Measurements from ENCODE around the gene KIF26A.
"Not testable (repeated sequence)": the region's sequence is repeated elsewhere in the genome, so short reads cannot be mapped to it uniquely, and the experiment has no call there.

The KIF26A gene

GRCh38 chr14:104192146-104192882 is 53.9 kb downstream of the KIF26A start:
- DNase-seq (ENCODE audit: low spot score) = no peak

- DNase-seq (ENCODE audit: low spot score) = no peak
These were observed 54.5 kb downstream of the KIF26A start for GRCh38 chr14:104192883-104193245.

- DNase-seq (ENCODE audit: low spot score) = no peak
These were observed 55.6 kb downstream of the KIF26A start for GRCh38 chr14:104194016-104194415.

- no peak for DNase-seq (ENCODE audit: low spot score)
These were observed 56.3 kb downstream of the KIF26A start for GRCh38 chr14:104194716-104195115.

DNA sequence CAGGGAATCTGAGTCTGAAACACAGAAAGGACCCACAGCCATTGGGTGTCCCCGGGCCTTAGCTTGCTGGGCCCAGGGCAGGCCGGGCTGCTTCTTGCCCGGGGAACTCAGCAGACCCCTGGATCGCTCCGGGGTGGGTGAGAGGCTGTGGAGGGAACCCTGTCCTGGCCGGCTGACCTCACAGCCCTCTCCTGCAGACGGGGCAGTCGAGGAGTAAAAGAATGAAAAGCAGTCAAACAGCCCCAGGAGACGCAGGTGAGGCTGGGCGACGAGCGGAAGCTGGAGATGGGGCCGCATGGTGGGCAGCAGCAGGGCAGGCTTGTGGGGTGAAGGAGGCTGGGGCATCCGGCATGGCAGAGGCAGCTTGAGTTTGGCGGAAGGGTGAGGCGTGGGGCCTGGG is 57.0 kb downstream of the KIF26A start:
- no peak for DNase-seq (ENCODE audit: low spot score)

DNA sequence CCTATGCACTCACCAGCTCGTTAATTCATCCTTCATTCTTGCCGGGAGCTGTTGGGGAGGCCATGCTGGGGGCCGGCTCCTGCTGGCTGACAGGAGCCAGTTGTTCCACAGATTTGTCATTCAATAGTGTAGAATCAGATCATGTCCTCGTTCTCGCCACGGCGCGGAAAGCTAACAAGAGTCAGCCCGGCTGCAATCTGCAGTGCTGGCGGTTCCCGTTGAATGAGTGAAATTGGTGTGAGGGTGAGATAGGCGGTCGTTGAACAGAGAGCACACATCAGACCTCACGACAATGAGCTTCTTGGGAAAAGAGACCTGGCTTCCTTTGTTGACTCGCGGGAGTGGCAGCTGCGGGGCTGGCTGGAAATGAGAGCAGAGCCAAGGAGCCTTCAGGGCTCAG is 57.5 kb downstream of the KIF26A start:
- DNase-seq (ENCODE audit: low spot score) = no peak

DNA sequence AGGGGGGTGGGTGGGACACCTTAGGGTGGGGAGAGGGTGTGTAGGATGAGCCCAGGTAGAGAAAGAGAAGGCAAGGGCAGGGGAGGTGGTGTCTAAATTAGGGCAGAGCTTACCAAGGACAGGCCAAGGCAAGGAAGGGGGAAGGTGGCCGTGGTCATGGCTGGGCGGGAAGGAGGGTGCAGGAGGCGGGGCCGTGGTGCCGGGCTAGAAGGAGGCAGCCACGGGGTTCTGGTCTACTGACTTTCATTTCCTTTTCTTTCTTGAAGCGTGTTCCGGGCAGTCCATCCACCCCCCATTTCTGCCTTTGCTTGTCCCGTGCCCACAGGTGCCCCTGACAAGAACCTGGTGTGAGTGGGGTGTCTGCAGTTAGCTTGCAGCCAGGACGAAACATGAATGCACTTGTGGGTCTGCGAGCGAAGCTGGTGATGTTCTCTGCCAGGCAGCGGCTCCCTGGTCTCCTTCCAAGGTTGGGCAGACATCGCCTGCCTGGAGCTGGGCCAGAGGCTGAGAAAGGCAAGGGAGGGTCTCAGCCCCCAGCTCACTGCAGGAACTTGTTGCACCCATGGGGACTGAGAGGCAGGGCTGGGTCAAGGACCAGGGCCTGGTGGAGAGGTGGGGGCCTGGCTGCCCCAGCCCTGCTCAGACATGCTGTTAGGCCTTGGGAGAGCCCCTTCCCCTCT is 58.2 kb downstream of the KIF26A start:
- no peak for DNase-seq (ENCODE audit: low spot score)

DNA sequence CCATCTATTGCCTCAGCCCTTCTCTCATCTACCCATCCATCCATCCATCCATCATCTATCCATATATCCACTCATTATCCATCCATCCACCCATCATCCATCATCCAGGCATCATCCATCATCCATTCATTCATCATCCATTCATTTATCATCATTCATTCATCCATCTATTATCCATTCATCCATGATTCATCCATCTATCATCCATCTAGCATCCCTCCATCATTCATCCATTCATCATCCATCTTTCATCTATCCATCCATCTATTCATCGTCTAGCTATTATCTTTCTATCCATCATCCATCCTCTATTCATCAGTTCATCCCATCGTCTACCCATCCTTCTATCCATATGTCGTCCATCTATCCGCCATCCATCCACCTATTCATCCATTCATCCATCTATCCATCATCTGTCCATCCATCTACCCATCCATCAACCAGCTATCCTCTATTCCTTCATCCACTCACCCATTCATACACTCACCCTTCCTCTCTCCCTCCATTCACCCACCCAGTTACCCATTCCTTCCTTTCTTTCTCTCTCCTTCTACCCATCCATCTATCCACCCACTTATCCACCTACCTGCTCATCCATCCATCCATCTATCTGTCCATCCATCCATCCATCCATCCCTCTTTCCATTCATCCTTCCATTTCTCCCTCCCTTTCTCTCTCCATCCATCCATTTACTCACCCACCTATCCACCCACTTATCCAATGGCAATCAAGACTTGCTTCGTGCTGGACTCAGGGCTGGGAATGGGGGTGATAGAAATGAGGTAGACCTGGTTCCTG is 59.3 kb downstream of the KIF26A start:
- DNase-seq (ENCODE audit: low spot score) = no peak

DNA sequence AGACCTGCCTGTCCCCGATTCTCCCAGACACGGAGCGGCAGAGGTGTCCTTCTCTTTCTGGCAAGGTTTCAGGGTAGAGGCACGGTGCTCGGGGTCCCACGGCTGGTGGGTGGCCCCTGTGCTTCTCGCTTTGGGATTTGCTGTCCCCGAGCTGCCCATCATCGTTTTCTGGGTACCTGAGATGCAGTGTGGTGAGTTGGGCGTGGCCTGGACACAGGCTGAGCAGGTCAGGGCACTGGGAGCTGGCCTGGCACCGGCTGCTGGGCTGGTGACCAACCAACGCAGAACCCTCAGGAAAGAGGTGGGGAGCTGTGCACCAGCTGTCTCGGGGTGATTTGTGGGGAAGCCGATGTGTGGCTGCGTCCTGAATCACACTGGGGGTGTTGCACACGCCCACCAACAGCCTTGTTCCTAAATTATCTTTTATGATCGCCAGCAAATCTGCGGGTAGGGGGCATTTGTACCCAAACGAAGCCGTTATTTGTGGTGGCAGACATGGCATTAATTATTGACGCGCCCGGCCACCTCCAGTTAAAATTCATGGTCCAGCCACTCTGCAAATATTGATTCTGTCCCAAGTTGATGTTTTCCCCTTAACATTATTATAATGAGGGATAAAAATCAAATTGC is 61.0 kb downstream of the KIF26A start:
- no peak for DNase-seq (ENCODE audit: low spot score)

GRCh38 chr14:104200106-104200505 is 61.7 kb downstream of the KIF26A start:
- no peak for DNase-seq (ENCODE audit: low spot score)

DNA sequence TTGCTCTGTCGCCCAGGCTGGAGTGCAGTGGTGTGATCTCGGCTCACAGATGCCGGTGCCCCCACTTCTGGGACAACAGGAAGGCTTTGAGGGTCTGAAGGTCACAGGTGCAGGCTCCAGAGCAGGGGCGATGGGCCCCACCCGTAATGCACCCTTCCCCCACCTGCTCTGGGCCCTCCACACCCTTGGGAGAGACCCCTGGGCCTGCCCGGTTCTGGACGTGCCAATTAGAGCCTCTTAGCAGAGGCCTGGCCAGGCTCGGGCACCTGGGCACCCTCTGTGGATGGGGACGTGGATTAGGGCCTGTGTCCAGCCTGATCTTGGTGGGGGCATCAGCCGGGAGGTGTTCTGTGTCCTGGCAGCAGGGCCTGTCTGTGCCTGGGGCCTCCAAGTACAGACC is 62.2 kb downstream of the KIF26A start:
- no peak for DNase-seq (ENCODE audit: low spot score)

- DNase-seq (ENCODE audit: low spot score) = no peak
These were observed 62.7 kb downstream of the KIF26A start for GRCh38 chr14:104201063-104201462.

GRCh38 chr14:104201496-104201895 is 63.1 kb downstream of the KIF26A start:
- no peak for DNase-seq (ENCODE audit: low spot score)

DNA sequence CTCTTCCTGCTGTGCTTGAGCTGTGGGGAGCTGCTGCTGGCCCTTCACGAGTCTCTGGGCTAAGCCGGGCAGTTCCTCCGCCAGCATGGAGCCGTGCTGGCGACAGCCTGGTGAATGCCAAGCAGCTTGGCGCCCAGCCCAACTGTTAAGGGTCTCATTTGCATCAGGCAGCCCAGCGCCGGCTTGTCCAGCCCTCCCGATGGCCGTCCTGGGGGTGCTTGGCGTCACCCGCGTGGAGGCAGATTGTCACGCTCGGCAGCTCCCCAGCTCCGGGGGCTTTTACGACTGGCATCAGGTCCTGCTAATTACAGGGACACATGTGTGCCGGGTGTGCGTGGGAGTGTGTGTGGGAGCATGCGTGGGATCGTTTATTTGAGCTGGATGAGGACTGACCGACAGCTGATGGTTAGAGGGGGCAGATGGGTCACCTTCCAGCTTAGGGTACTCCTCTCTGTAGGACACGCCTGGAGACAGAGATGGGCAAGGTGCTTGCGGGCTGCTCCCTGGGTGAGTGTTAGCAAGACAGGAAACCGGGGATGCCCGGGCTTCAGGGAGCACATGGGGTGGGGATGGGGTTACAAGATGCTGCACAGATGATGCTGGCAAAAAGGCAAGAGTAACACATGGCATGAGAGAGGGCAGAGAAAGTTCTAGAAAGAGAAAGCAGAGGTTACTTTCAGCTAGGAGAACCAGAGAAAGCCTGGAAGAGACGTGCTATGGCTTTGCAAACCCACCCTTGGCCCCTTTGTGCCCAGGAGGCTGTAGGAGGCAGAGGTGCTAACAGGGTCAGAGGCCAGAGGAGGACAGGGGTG is 64.1 kb downstream of the KIF26A start:
- no peak for DNase-seq (ENCODE audit: low spot score)

DNA sequence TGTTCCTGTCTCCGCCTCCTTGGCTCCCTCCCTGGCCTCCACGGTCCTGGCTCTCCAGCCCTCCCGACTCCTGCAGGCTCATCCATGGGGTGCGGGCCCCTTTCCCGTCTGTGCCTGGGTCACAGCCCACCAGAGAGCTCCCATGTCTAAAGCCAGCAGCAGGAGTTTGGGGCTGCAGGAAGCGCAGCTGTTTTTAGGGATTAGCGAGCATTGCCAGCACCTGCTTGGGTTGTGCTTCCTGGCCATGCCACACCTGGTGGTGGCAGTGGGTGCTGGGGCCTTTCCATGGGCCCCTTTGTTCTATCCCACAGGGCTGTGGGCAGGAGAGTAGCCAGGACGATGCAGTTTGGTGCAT is 64.7 kb downstream of the KIF26A start:
- DNase-seq (ENCODE audit: low spot score) = no peak

- no peak for DNase-seq (ENCODE audit: low spot score)
These were observed 66.3 kb downstream of the KIF26A start for GRCh38 chr14:104204660-104205149.

- no peak for DNase-seq (ENCODE audit: low spot score)
These were observed 67.4 kb downstream of the KIF26A start for GRCh38 chr14:104205781-104206180.

- DNase-seq (ENCODE audit: low spot score) = no peak
These were observed 68.0 kb downstream of the KIF26A start for GRCh38 chr14:104206281-104206904.

DNA sequence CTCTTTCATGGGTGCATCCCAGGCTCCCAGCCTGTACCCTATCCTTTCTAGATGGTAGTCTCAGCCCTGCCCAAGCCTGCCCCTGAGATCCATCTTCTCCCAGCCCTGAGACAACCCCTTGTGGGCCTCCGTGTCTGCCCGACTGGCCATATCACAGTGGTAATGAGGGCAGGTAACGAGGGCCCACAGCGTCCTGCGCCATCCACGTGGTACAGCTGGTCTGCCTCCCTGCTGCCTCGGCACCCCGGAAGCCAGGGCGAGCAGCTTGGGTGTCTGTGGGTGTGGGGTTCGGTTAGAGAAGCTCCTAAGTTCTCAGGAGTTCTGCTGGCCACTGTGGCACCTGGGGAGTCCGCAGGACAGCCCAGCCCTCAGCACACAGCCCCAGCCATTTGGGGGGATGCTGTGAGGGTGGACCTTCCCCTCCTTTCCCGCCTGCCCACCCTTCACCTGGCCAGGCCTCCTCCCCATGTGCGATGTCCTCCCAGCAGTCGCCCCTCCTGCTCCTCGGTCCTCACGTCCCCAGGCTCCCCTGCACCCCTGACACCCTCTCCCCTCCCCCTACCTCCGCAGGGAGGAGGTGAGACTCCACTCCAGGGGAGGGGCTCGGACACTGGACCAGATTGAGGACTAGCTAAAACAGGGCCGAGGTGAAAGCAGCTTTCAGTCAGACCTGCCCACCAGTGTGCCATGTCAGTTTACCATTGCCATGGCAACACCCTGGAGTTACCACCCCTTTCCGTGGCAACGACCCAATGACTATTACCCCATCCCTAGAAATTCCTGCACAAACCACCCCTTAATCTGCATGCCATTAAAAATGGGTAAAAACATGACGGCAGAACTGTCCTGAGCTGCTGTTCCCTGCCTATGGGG is 69.0 kb downstream of the KIF26A start:
- no peak for DNase-seq (ENCODE audit: low spot score)

DNA sequence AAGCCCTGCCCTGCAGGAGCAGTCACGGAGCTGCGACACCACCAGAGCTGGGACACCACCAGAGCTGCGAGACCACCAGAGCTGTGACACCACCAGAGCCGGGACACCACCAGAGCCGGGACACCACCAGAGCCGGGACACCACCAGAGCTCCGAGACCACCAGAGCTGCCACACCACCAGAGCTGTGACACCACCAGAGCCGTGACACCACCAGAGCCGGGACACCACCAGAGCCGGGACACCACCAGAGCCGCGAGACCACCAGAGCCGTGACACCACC is 69.6 kb downstream of the KIF26A start:
- DNase-seq (ENCODE audit: low spot score) = not testable (repeated sequence)
